ENCODE measurements around the gene TNFRSF18.

The TNFRSF18 gene

GRCh38 chr1:1173793-1174415, 32.5 kb downstream of the TNFRSF18 start, which contains the start of gene TTLL10:
Gene TTLL10, plus strand, starts transcription at chr1:1173880. Its CDS starts 5,336 bp downstream, at chr1:1179216.
- peak; percentile 5 for DNase-seq

GRCh38 chr1:1173061-1173792, 33.2 kb downstream of the TNFRSF18 start:
- DNase-seq = no peak

- DNase-seq = no peak
Observed at GRCh38 chr1:1171546-1172340, 34.6 kb downstream of the TNFRSF18 start.

GRCh38 chr1:1171161-1171545, 35.2 kb downstream of the TNFRSF18 start:
- DNase-seq = no peak

- no peak for DNase-seq
Observed at GRCh38 chr1:1170215-1171091, 35.9 kb downstream of the TNFRSF18 start.

DNA sequence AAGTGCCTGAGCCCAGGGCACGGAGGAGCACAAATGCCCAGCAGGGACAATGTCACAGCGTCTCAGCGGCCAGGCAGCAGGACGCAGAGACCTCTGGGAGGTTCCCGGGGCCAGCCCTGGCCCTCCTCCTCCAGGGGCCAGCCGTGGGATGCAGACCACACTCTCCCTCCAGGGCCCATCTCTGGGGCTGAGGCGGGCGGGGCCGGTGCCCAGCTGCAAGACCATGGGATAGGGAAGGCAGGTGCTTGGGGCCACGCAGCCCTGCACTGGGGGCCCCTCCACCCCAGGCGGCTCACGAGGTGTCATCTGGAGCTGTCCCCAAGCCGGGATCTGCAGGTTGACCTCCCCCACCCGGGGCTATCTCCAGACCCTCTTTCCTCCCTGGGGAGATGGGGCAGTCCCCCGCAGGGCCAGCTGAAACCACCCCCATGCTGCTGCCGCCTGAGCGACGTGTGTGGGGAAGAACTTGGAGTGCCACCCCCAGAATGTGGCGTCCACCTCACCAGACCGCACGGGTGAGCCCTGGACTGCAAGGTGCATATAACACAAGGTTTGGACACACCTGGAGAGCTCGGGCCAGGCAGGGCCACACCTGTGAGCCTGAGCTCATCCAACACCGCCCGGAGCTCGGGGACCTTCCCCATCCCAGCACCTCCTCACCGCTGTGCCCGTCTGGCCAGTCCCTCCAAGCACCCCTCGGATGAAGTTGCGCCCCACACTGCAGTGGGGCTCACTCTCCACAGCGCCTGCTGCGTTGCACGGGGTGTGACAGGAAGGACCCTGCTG, 36.8 kb downstream of the TNFRSF18 start:
- DNase-seq = no peak

DNA sequence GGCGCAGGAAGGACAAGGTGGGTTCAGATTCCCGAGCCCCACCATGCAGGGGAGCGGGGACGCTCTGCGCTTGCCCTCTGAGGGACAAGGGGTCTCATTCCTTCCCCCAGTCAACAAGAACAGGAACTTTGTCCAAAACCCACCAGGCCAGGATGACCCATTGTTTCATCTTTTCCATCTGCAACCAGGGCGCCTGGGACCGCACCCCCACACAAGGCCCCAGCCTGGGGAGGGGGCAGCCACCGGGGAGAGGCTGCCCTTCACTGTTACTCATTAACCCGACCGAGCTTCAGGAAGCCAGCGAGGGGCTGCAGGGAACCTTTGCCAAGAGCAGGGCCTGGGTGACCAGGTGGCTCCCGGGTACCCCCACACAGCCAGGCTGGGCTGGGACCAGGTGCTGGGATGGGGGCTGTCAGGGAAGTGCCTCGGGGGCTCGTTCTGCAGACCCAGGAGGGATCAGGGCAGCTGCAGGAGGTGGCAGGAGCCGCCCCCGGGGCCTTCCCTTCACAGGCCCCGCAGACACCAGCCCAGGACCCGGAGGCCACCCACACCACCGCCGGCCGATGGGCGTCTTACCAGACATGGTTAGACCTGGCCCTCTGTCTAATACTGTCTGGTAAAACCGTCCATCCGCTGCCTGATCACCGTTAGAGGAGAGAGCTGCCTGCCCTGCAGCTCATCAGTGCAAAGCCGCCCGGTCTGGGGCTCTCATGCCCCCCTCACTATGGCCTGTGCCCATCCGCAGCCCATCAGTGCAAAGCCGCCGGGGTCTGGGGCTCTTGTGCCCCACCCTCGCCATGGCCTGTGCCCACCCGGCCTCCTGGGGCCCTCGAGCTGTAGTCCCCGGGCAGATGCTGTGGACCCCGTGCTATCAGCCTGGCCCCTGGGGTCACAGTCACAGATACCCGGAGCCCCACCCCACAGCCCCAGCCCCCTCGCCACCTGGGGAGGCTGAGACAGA, 37.7 kb downstream of the TNFRSF18 start:
- DNase-seq = no peak

GRCh38 chr1:1167841-1168450, 38.4 kb downstream of the TNFRSF18 start:
- no peak for DNase-seq

DNA sequence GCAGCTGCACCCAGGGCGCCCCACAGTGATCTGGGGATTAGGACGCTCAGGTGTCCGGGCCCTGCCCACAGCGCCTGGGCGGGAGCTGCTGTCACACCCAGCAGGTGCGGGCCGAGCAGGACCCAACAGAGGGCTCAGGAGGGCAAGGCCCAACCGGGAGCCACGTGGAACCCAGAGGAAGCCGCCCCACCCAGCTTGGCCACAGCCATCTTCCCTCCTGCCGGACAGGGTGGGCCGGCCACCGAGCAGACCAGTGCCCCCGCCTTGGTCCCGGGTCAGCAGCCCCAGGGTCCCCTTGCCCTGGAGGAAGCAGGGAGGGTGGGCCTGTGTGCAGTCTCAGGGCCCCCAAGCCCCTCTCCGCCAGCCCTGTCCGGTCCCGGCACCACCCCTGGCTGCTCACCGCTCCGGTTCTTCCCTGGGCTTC, 39.0 kb downstream of the TNFRSF18 start:
- no peak for DNase-seq

DNA sequence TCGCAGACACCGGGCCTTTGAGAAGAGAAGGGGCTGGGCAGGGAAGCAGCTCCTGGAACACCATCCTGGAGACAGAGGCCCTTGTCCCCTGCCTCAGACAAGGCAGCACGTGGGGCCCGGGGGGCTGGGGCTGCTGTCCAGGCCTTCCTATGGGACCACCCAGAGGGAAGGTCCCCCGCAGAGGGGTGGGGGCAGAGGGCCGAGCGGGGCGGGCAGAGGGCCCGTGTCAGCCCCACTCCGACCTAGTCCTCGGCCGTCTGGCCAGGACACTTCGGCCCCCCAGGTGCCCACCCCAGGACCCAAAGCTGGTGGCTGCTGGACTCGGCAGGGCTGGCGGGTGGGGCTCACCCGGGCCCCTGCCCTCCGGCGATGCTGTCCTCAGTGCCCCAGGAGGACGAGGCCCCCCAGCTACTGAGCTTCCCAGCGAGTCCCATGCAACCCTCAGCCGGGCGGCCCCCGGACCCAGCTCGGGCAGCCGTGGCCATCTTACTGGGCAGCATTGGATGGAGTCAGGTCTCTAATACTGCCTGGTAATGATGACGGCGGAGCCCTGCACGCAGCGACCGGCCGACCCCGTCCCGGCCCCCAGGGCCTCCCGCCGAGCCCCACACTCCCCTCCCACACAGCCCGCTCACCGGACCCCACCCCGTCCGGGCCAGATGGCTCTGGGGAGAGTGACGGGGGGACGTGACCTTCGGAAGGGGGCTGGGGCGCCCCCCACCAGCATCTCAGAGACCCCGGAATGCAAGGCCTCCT, 39.6 kb downstream of the TNFRSF18 start:
- no peak for DNase-seq

GRCh38 chr1:1165900-1166421, 40.4 kb downstream of the TNFRSF18 start:
- DNase-seq = no peak

- DNase-seq = peak; percentile 45
Observed at GRCh38 chr1:1165485-1165884, 40.9 kb downstream of the TNFRSF18 start.

DNA sequence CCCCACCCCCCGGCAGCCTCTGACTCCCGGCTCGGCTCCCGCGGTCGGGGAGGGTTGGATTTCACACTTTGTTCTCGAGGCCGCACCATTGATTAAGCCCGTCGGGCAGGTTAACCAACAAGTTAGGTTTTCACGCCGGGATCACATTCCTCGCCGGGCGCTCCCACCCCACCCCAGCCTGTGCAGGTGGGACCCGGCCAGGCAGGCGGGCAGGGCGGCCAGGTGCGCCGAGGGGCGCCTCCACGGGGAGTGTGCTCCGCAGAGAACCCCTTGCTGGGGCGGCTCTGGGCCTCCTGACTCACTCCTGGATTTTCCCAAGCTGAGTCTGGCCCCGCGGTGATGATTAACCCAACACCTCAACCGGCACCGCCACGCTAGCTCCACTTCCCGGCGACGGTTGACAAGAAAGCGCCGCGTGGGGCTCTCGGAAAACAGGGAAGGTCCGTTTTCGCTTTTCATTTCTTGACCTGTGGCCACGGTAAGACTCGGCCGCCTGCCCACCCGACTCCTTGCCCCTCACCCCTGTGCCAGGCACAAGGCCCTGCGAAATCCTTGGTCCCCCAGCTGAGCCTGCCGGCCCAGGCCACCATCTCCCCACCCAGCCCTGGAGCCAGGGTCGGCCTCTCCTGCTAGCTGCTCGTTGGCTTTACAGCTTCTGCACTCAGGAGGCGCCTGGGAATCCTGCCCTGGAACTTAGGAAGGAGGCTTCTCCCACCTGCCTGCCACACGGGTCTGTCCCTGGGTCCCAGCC, 41.5 kb downstream of the TNFRSF18 start:
- DNase-seq = peak; percentile 10

- DNase-seq = no peak
Observed at GRCh38 chr1:1164361-1164700, 42.1 kb downstream of the TNFRSF18 start.

GRCh38 chr1:1163538-1164070, 42.8 kb downstream of the TNFRSF18 start:
- DNase-seq = peak; percentile 27

DNA sequence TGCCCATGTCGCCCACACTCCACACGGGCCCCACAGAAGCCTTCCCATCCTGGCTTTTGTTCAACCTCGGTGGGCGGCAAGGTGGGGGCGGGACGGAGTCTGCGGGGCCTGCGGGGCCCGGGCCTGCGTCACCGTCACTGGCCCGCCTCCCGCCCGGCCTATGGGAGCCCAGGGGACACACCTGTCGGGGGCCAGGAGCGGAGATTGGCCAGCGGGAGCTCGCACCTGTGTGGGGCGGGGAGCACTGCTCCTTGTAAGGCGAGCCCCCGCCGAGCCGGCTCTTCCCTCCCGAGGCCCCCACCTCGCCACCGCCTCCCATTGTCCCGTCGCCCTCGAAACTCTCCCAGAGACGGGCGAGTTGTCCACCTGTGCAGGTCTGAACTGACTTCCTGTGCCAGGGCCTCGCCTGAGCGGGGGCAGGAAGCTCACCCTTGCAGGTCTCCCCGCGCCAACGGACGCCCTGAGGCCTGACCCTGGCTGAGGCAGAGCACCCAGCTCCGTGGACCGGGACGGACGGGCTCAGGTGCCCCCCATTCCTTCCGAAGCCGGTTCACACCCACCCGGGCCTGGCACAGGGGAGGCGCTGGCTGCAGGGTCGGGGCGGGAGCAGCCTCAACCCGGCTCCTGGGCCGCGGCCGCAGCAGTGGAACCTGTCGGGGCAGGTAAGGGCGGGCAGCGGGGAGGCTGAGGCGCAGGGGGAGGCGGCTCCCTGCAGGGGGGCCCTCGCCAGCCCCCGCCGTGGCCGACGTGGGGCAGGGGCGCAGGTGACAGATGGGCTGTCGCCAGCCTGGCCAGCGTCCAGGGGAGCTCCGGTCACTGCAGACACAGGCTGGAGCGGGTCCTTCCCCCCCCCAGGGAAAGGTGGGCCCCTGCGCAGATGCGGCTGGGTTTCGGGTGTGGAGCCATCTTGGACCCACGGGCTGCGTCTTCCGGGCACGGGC, 43.5 kb downstream of the TNFRSF18 start:
- DNase-seq = peak; percentile 96

DNA sequence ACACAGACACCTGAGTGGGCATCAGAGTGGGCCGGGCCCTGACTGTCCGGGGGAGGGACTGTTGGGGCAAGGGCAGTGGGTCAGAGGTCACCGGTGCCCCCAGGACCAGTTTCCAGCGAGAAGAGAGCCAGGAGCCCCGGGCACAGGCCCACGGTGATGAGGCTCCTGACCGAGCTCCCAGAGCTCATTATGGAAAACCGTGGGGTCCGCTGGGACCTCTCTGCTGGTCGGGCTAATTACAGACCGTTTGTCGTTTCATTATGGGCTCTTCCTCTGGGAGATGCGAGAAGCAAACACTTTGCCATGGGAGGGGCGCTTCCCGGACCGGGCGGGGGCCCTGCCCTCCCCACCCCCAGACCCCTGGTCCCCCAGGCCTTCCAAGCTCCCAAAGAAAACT, 44.7 kb downstream of the TNFRSF18 start:
- DNase-seq = no peak
